Heart right ventricle (tissue), 16 donors: ENCODE measurements around the gene PDE4D. TPM values are rescaled to one million over a fixed set of nuclear protein-coding genes. Genes with fewer than 3 reads are reported as not detected.

Experiments
- ATAC-seq, 8 donors: fragments of 200-7000 bp; cut with Tn5 transposase; one replicate each; pipeline ENCODE4 v1.9.1; 2020; ENCODE audit warnings: mild to moderate bottlenecking in 8 of 8, moderate library complexity in 8 of 8, moderate number of reproducible peaks in 1 of 8
- DNase-seq, 2 donors: peaks; one replicate each; pipeline ENCODE4 v3.0.0-alpha.2; 2020
- H3K27ac ChIP-seq, 10 donors: fragments of 200-600 bp; sonication (generic) in 2 of 10; one replicate each; pipeline versions ENCODE4 v1.5.0 to v1.8.0; 2020 to 2022; ENCODE audit warnings: mild to moderate bottlenecking in 3 of 10
- H3K27me3 ChIP-seq, 7 donors: fragments of 200-600 bp; one replicate each; pipeline ENCODE4 v1.8.0; 2021 to 2022; ENCODE audit warnings: mild to moderate bottlenecking in 2 of 7
- H3K36me3 ChIP-seq, 9 donors: fragments of 200-600 bp; sonication (generic) in 1 of 9; one replicate each; pipeline versions ENCODE4 v1.5.0 to v1.8.0; 2020 to 2022; ENCODE audit warnings: mild to moderate bottlenecking in 2 of 9
- H3K4me1 ChIP-seq, 9 donors: fragments of 200-600 bp; sonication (generic) in 1 of 9; one replicate each; pipeline versions ENCODE4 v1.5.0 to v1.8.0; 2020 to 2022; ENCODE audit warnings: mild to moderate bottlenecking in 4 of 9
- H3K4me3 ChIP-seq, 10 donors: fragments of 200-600 bp; sonication (generic) in 2 of 10; one replicate each; pipeline versions ENCODE4 v1.5.0 to v1.8.0; 2020 to 2022; ENCODE audit warnings: mild to moderate bottlenecking in 7 of 10, moderate library complexity in 2 of 10
- H3K9me3 ChIP-seq, 11 donors: fragments of 200-600 bp in 10 of 11; sonication (generic) in 2 of 11; one replicate each; pipeline versions ENCODE4 v1.5.0 to v1.8.0; 2013 to 2022; ENCODE audit warnings: mild to moderate bottlenecking in 2 of 11, control low read depth in 1 of 11, moderate library complexity in 1 of 11
- WGBS, 2 donors: extraction: QIAGEN DNeasy Blood & Tissue Kit; methylation state at CpG; one replicate each; pipeline ENCODE4 v1.1.7; 2013; ENCODE audit warnings: inconsistent platforms in 1 of 2; 5-methylcytosine and 5-hydroxymethylcytosine counted together
- intact Hi-C, 10 donors: fragments of 100-400 bp; cut with DNase I; formaldehyde crosslinking; loops; one replicate each; pipeline versions ENCODE4 v1.11.1 to v1.14.2; 2022
- polyA plus RNA-seq, 2 donors: library from polyadenylated mRNA; stranded (reverse); fragments of 200-250 nt; gene quantifications; one replicate each; pipeline ENCODE4 v1.2.3, GENCODE V29; 2013
- total RNA-seq, 10 donors: library from RNA; stranded (reverse); fragmentation: NEBNext Ultra II Directional in 3 of 10; extraction: Animal tissue kit (Norgen Biotek cat#: 25700) in 3 of 10; gene quantifications; one replicate each; pipeline versions ENCODE4 v1.2.1 to v1.2.4, GENCODE V29; 2021 to 2023
- TF ChIP-seq, protein P1 (sequence below), 9 donors: fragments of 200-600 bp; sonication (generic) in 2 of 9; IDR thresholded peaks; one replicate each; pipeline versions ENCODE4 v1.5.0 to v1.8.0; 2021 to 2022; ENCODE audit warnings: antibody characterized with exemption in 9 of 9, mild to moderate bottlenecking in 5 of 9, moderate library complexity in 1 of 9
- donor health status: Arrhythmogenic right ventricular cardiomyopathy.
- donor health status: ischemic (EF 13 %, LVEDD 7.1; RV severe dilation, severe dysfunction).
- donor health status: healthy with polysubstance abuse.
- donor health status: DM: no; HTN: yes; CAD: no.
- donor health status: DM: no; HTN: no; CAD: no.
- donor health status: ischemic (EF 25% LVEDD 6.9; RV normal size, moderate dysfunction).
- donor health status: ischemic (EF 25% LVEDD 5.7; RV mildly dilated, moderate dysfunction).
- donor health status: healthy.
- donor health status: DM: yes; HTN: yes; CAD: no.
- donor health status: Ischemic cardiomyopathy.
- donor health status: ischemic (EF 35%, LVEDD 5.7; RV mildly dilated, moderate dysfunction).
- donor health status: nonischemic (EF 11% LVEDD 7.7; RV severe dilation, severe dysfunction).
- donor health status: DM: yes; HTN: yes; CAD: no.
- donor health status: PGD.
- donor health status: ischemic (EF 29% LVEDD 5.4; RV normal size, mild dysfunction).
- donor health status: nonischemic (EF 23%, LVEDD 6.1; RV moderate dilation, normal function).

PDE4D gene
- total and polyA plus RNA-seq, 12 donors = 5.8 to 83.2 (median 39.5) TPM

DNA sequence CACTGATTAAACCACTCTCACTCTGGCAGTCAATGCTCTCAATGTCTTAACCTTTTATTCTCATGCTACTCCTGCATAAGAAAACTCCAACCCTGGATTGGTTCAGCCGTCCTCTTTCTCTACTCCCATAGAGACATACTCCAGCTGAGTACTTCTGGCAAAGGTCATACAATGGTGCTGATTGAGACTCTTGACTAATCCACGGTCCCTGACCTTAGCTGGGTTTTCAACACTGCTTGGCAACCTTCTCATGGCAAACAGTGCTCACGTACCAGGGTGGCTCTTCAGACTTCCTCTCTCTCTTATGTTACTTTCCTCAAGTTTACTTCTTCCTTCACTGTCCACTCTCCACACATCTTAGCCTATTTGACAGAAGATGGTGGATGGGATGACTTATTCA, 963.0 kb downstream of the PDE4D start:
- Histone ChIP-seq H3K27me3 (no peaks in the 10 kb centered on the region), H3K4me3 (no peak overlapping the region), H3K27ac (no peak overlapping the region), H3K9me3 (no peaks in the 10 kb centered on the region), H3K4me1 (peaks cover 0 to 23% (median 5%) of the 10 kb centered on the region in 9 donors), H3K36me3 (no peaks in the 10 kb centered on the region)
- TF ChIP-seq, protein P1, sequence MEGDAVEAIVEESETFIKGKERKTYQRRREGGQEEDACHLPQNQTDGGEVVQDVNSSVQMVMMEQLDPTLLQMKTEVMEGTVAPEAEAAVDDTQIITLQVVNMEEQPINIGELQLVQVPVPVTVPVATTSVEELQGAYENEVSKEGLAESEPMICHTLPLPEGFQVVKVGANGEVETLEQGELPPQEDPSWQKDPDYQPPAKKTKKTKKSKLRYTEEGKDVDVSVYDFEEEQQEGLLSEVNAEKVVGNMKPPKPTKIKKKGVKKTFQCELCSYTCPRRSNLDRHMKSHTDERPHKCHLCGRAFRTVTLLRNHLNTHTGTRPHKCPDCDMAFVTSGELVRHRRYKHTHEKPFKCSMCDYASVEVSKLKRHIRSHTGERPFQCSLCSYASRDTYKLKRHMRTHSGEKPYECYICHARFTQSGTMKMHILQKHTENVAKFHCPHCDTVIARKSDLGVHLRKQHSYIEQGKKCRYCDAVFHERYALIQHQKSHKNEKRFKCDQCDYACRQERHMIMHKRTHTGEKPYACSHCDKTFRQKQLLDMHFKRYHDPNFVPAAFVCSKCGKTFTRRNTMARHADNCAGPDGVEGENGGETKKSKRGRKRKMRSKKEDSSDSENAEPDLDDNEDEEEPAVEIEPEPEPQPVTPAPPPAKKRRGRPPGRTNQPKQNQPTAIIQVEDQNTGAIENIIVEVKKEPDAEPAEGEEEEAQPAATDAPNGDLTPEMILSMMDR (IDR thresholded peaks at IDR 0.05) = no peak
- intact Hi-C loops = no loop called here
- WGBS, 2 donors = 60 to 61% methylated on average over 3 of the region's 3 CpGs
- DNase-seq (no peak), ATAC-seq (peak in 2 of 8 donors; percentile 38 to 79)

DNA sequence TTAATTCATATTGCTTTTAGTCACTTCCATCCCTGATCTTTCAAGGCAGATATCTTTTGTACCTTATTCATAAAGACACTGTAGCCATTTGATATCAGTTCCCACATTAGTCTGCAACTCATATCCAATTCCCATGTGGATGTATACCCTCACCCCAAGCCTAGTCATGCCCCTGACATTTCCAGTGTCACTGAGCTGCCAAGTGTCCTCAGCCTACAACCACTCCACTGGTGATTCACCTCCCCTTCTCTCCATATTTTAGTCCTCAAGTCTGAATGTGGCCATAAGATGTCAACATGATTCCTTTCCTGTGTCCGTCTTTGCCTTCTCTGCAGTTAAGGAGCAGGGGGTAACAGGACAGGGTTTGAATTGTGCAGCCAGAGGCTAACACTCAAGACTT, 963.8 kb downstream of the PDE4D start:
- H3K36me3 ChIP-seq = no peaks in the 10 kb centered on the region
- ATAC-seq (no peak), DNase-seq (no peak)
- H3K4me3 ChIP-seq = no peak overlapping the region
- H3K27ac ChIP-seq = no peak overlapping the region
- WGBS, 2 donors = 87 to 91% methylated on average over 1 of the region's 1 CpG
- no peaks in the 10 kb centered on the region for H3K9me3 ChIP-seq
- H3K27me3 ChIP-seq = no peaks in the 10 kb centered on the region
- TF ChIP-seq, protein P1 (IDR thresholded peaks at IDR 0.05) = no peak
- intact Hi-C loops = loop anchor here in 1 of 10 donors (5.0 kb wide), 1 partner anchor 52 kb away; no protein-coding TSS in a partner anchor
- H3K4me1 ChIP-seq = peaks cover 0 to 24% (median 5%) of the 10 kb centered on the region in 9 donors

DNA sequence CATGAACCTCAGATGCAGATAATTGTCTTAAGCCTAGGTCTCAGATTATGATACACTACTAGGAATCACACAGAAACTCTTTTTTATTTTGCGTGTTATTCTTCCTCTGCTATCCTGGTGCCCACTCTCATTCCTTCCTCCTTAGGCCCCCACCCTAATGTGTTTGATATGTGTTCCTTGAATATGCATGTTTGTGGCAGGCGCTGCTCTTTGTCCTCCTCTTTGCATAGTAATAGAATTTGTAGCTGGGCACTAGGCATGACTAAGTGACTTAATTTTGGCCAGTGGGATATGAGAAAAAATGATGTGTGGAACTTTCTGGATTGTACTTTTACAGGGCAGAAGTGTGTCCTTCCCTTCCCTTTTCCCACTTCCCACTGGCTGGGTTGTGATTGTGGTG, 965.6 kb downstream of the PDE4D start:
- TF ChIP-seq, protein P1 (IDR thresholded peaks at IDR 0.05) = no peak
- 95 to 97% methylated on average over 2 of the region's 2 CpGs for WGBS, 2 donors
- no peaks in the 10 kb centered on the region for H3K9me3 ChIP-seq
- no peak for ATAC-seq
- no peaks in the 10 kb centered on the region for H3K27me3 ChIP-seq
- intact Hi-C loops = loop anchor here in 1 of 10 donors (5.0 kb wide), 1 partner anchor 51 kb away; no protein-coding TSS in a partner anchor
- H3K4me1 ChIP-seq = peaks cover 0 to 29% (median 7%) of the 10 kb centered on the region in 9 donors
- H3K4me3 ChIP-seq = no peak overlapping the region
- DNase-seq = no peak
- no peaks in the 10 kb centered on the region for H3K36me3 ChIP-seq
- H3K27ac ChIP-seq = no peak overlapping the region

DNA sequence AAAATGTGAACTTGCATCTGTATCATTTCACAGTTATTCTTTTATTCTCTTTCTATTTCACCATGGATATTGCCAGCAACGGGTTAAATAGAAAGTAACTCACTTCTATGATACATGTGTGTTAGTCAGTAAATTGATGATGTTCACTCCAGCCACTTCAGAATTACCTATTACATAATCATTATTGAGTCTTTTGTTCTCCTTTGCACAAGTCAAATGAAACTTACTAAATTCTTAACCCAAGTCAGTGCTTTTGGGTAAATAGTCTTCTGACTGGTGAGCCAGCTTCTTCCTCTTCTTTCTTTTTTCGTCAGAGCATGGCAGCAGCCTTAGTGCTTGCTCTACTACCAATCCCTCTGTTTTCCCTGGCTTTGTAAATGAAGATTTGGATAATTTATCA, 966.3 kb downstream of the PDE4D start:
- Histone ChIP-seq H3K27me3 (no peaks in the 10 kb centered on the region), H3K4me1 (peaks cover 0 to 37% (median 15%) of the 10 kb centered on the region in 9 donors), H3K36me3 (no peaks in the 10 kb centered on the region), H3K4me3 (no peak overlapping the region), H3K9me3 (no peaks in the 10 kb centered on the region), H3K27ac (no peak overlapping the region)
- intact Hi-C loops = loop anchor here in 1 of 10 donors (5.0 kb wide), 1 partner anchor 50 kb away; no protein-coding TSS in a partner anchor
- 85 to 96% methylated on average over 2 of the region's 2 CpGs for WGBS, 2 donors
- DNase-seq (no peak), ATAC-seq (no peak)
- TF ChIP-seq, protein P1 (IDR thresholded peaks at IDR 0.05) = no peak
